GM19023 (cell line): ENCODE data around the gene RLF.

Experiments used
- ATAC-seq: cut with Tn5 transposase; IDR thresholded peaks from one replicate; pipeline ENCODE4 v1.9.1; 2021; ENCODE audit warnings: mild to moderate bottlenecking, moderate library complexity; ENCODE audit not compliant: unreplicated experiment

Gene RLF, protein sequence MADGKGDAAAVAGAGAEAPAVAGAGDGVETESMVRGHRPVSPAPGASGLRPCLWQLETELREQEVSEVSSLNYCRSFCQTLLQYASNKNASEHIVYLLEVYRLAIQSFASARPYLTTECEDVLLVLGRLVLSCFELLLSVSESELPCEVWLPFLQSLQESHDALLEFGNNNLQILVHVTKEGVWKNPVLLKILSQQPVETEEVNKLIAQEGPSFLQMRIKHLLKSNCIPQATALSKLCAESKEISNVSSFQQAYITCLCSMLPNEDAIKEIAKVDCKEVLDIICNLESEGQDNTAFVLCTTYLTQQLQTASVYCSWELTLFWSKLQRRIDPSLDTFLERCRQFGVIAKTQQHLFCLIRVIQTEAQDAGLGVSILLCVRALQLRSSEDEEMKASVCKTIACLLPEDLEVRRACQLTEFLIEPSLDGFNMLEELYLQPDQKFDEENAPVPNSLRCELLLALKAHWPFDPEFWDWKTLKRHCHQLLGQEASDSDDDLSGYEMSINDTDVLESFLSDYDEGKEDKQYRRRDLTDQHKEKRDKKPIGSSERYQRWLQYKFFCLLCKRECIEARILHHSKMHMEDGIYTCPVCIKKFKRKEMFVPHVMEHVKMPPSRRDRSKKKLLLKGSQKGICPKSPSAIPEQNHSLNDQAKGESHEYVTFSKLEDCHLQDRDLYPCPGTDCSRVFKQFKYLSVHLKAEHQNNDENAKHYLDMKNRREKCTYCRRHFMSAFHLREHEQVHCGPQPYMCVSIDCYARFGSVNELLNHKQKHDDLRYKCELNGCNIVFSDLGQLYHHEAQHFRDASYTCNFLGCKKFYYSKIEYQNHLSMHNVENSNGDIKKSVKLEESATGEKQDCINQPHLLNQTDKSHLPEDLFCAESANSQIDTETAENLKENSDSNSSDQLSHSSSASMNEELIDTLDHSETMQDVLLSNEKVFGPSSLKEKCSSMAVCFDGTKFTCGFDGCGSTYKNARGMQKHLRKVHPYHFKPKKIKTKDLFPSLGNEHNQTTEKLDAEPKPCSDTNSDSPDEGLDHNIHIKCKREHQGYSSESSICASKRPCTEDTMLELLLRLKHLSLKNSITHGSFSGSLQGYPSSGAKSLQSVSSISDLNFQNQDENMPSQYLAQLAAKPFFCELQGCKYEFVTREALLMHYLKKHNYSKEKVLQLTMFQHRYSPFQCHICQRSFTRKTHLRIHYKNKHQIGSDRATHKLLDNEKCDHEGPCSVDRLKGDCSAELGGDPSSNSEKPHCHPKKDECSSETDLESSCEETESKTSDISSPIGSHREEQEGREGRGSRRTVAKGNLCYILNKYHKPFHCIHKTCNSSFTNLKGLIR (N-terminal part only)

DNA sequence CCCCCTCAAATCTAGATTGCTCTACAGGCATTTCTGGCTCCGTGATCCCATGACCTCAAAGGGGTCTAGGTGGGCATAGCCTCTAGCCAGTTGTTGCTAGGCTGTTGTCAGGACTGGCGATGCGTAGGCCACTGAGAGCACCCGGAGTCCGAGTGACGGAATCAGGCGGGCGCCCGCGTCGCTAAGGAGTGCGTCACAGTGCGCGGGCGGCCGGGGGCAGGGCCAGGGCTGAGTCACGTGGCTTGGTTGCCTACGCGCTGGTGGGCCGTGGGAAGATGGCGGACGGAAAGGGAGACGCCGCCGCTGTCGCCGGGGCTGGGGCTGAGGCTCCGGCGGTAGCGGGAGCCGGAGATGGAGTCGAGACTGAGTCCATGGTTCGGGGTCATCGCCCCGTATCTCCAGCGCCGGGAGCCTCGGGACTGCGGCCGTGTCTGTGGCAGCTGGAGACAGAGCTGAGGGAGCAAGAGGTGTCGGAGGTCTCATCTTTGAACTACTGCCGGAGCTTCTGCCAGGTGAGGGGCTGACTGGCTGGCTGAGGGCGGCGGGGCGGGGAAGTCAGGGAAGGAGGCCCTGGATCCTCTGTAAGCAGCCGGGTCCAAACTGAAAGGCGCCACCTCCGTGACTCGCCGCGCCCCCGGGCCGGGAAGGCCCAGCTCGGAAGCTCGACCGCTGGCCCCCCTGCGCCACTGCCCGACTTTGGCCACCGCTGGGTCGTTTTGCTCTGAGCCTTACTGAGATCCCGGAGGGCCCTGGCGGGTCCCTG, at the start of gene RLF:
RLF (plus strand) TSS at position 263 of the 763 bp plus-strand sequence; CDS start at position 276, 13 bp downstream.
- ATAC-seq = peak; percentile 89

DNA sequence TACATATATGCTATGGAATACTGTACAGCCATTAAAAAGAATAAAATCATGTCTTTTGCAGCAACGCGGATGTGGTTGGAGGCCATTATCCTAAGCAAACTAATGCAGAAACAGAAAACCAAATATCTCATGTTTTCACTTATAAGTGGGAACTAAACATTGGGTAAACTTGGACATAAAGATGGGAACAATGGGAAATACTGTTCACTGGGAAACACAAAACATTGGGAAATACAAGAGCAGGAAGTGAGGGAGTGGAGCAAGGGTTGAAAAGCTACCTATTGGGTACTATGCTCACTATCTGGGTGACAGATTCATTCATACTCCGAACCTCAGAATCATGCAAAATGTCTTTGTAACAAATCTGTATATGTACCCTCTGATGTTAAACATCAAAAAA, 46.8 kb upstream of the RLF start:
- ATAC-seq = no peak

- ATAC-seq = no peak
Measured at GRCh38 chr1:40120128-40120527, 41.1 kb upstream of the RLF start.

GRCh38 chr1:40122855-40123254, 38.3 kb upstream of the RLF start:
- no peak for ATAC-seq

DNA sequence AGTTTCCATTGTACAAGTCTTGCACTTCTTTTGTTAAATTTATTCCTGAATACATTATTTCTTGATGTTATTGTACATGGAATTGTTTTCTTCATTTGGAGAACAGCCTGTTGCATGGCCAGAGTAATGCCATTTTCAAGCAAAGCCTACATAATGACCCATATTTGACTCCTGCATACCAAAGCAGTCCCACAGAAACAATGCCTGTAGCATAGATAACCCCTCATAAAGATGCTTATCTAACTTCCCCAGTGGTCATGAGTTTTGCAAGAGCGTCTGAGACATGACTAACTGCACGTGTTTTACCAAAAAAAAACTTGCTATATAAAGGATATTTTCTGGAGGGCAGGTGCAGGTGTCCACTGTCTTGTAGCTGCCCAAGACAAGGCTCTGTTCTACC, 30.3 kb upstream of the RLF start:
- ATAC-seq = no peak

DNA sequence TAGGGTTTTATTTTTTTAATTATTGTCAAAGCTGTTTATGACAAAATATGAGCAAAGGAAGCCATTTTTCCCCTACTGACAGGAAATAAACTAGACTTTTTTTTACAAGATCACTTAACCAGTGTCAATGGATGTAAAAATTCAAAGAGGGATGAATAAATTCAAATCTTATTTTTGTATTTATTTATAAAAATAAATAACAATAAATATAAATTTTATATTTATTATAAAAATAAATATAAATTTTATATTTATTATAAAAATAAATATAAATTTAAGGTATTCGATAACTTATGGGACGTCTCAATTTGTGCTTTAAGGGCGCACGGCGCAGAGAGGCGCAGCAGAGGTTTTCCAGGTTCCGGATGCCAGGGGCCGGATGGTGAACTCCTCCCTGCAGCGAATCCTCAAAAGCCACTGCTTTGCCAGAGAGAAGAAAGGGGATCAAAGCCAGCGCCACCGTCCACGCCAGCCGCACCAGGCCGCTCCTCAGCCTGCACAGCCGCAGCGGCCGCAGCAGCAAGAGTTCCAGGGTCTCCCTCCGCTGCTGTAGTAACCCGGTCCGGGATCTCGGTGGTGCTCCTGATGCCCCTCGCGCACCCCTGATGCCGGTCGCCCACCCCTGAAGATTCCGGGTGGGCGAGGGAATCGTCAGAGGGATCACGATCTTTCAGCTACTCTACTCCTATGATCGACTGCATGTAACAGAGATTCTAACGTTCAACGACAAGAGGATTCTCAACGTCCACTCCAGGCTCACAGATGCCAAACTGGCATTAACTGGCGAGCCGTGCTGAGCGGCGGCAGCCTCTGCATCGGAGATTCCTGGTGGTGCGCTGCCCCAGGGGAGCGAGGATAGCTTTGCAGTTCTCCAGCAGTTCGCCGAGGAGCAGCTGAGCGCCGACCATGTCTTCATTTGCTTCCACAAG, 28.5 kb upstream of the RLF start:
- no peak for ATAC-seq

DNA sequence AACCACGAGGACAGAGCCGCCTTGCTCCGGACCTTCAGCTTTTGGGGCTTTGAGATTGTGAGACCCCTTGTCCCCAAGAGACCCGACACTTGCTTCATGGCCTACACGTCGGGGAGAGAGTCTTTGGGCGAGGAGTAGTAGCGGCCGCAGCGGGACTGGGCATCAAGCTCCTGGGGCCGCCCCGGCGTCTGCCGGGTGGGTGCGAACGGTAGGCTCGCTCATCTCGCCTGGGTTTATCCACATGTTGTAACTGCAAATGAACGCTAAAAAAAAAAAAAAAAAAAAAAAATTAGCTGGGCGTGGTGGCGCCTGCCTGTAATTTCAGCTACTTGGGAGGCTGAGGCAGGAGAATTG, 27.9 kb upstream of the RLF start:
- ATAC-seq = no peak

- ATAC-seq = no peak
Measured at GRCh38 chr1:40133839-40134238, 27.3 kb upstream of the RLF start.

DNA sequence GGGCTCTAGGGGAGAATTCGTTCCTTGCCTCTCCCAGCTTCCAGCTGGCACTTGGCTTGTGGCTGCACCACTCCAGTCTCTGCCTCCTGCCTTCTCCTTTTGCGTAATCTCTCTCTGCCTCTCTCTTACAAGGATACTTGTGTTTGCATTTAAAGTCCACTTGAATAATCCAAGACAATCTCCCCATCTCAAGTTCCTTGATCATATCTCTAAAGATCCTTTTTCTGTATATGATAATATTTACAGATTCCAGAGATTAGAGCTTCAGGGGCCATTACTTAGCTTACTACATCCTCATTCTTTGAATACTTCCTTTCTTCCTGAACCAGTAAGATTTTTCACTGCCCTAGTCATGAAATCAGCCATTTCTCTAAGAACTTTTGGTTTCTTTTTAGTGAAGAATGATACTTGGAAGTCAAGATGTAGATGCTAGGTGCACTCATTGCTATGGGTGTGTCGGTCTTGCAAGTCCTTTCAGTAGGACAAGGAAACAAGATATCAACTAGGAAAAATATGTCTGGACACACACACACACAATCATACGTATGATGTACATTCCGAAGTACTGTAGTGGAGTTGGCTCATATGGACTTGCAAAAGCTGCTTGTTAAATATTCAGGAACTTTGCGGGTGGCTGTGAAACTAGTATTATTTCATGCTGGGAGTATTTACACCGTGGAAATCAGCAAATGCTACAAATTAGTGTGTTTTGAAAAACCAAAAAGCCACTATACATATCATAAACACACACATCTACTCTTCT, 20.8 kb upstream of the RLF start:
- ATAC-seq = no peak

DNA sequence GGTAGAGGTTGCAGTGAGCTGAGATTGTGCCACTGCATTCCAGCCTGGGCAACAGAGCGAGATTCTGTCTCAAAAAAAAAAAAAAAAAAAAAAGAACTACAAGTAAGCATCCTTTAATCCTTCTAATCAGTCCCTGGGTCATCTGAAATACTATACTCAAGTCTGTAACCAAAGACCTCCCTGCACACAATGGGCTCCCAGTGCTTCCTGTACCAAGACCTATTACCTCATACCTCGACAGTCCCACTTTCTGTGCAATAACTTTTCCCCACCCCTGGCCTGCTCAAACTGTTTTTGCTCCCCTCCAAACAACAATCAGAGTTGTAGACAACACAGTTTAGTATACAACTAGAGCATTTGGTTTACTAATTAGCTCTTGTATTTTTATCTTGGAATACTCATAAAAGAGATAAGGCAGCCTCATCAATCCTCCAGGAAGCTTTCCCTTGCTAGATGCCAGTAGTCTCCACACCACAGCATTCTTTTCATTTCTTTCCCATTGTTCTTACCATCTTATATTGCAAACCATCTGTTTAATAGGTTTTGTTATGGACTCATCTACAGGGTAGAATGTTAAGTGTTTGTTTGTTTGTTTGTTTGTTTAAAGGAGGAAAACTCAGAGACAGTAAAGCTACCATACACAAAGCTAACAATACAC, 19.2 kb upstream of the RLF start:
- ATAC-seq = no peak

DNA sequence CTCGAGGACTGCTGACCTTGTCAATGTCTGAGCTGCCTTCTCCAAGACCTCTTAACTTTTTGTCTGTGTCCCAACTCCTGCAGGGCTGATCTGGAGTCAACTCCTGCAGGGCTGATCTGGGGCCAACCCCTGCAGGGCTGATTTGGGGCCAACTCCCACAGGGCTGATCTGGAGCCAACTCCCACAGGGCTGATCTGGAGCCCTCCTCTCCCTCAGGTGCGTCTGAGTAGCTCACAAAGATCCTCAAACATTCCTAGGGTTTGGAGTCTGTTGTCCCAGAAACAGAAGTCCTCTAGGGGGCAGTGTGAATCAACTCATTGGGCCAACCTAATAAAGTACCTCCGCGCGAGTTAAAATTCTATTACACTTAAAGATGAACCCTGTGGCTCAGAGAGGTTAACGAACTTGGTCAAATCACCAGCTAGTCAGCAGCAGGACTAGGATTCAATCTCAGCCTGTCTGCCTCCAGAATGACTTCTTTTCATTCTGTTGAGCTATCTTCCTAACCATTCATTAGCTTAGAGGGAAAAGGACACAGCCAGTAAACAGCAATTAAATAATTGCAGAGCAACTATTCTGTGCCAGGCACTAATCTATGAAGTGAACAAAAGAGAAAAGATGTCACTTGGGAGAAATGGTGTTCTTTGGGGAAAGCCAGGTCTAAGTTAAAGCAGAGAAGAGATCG, 17.2 kb upstream of the RLF start:
- no peak for ATAC-seq

GRCh38 chr1:40151457-40152079, 9.6 kb upstream of the RLF start:
- no peak for ATAC-seq

DNA sequence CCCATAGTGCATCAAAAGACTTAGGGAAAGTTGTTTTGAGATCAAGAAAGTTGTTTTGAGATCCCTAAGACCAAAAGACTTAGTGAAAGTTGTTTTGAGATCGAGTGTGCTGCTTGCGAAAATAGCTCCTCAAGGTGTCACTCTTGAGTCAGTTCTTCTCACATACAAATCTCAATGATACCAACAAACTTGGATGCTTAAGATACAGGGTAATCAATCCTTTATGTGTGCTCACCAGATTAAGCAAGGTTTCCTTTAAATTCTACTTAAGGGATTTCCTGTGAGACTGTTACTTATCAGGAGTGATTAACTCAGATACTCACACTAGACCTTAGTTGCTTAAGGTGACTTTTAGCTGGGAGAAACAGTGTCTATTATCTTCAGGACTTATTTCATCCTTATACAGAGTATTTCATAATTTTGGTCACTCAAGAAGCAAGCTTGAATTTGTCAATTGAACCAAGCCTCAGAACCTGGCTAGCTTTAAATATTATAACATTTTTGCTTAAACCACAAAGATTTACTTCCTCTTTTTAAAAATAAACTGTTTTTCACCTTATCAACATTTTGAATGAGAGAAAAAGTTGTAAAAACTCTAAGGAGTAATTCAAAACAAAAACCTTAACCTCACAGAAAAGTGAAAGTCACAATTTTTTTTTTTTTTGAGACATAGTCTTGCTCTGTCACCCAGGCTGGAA, 8.0 kb upstream of the RLF start:
- ATAC-seq = no peak

DNA sequence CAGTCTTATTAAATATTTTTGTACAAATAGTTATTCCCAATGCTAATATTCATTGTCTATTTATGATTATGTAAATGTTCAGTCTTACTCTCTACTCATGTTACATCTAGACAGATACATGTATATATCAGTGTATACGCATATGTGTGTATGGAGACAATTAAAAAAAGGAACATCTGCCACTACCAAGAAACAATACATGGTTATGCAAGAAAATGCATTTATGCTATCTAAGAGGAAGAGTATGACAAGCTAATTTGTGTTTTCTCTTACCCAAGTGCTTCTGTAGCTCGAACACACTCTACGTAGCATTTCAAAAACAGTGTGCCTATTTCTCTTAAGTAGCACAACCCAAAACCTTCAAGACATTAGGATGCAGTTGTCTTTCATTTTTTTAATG, 6.1 kb upstream of the RLF start:
- no peak for ATAC-seq

- no peak for ATAC-seq
Measured at GRCh38 chr1:40155910-40156309, 5.3 kb upstream of the RLF start.

GRCh38 chr1:40160806-40161124, 422 bp upstream of the RLF start:
- ATAC-seq = no peak
